Measurements from ENCODE around the gene EGR1. TPM values are rescaled to one million over a fixed set of nuclear protein-coding genes. Genes with fewer than 3 reads are reported as not detected.
"Not testable (repeated sequence)": the region's sequence is repeated elsewhere in the genome, so short reads cannot be mapped to it uniquely, and the experiment has no call there.

Gene EGR1
- total RNA-seq, 1 donor from 2014 or later = 64.4 TPM

GRCh38 chr5:138502521-138502920, 37.2 kb downstream of the EGR1 start:
- no peaks in the 10 kb centered on the region for H3K9me3 Mint-ChIP-seq
- H3K36me3 Mint-ChIP-seq = peaks cover 3% of the 10 kb centered on the region
- no peak for TF ChIP-seq CTCF (conservative IDR thresholded peaks at IDR 0.05)
- H3K27me3 Mint-ChIP-seq = no peaks in the 10 kb centered on the region
- H3K4me1 Mint-ChIP-seq (ENCODE audit: unreplicated experiment) = peaks cover 6% of the 10 kb centered on the region
- no peak overlapping the region for H3K27ac Mint-ChIP-seq
- H3K4me3 Mint-ChIP-seq = no peak overlapping the region
- DNase-seq (ENCODE audit: extremely low spot score, unreplicated experiment) = no peak

DNA sequence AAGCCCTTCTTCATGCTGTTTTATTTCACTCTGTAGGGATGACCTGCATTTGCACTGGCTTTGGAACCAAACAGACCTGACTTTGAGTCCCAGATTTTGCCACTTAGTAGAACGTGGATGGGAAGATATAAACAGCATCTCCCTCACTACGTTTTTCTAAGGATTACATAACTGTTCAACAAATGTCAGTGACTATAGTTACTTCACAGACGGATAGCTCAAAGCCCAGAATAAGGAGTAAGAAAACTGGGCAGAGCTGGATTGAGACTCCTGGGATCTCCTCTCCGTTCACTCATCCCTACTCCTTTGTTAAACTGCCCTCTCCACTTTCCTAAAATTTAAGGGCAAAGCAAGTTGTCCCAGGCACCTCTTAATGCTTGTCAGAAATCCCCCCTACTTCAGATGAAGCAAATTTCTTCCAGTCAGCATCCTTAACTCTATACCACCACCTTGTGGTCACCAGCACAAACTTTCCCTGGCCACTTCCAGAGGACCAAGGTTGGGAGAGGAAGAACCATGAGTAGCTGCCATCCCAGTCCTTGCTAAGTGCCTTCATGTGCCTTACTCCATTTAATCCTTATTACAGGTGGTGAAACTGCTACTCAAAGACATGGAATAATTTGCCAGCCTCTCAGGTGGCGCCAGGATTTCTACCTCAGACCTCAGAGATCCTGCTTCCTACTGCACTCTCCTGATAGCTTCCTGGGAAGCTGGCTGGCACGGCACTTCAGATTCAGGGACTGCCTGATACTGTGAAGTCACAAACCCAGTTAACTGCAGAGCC, 38.4 kb downstream of the EGR1 start:
- TF ChIP-seq CTCF (conservative IDR thresholded peaks at IDR 0.05) = peak; percentile 84
- peak overlapping the region; percentile 6 for H3K27ac Mint-ChIP-seq
- H3K4me1 Mint-ChIP-seq (ENCODE audit: unreplicated experiment) = peaks cover 6% of the 10 kb centered on the region
- H3K27me3 Mint-ChIP-seq = no peaks in the 10 kb centered on the region
- H3K4me3 Mint-ChIP-seq = no peak overlapping the region
- DNase-seq (ENCODE audit: extremely low spot score, unreplicated experiment) = no peak
- H3K9me3 Mint-ChIP-seq = no peaks in the 10 kb centered on the region
- H3K36me3 Mint-ChIP-seq = peaks cover 5% of the 10 kb centered on the region

DNA sequence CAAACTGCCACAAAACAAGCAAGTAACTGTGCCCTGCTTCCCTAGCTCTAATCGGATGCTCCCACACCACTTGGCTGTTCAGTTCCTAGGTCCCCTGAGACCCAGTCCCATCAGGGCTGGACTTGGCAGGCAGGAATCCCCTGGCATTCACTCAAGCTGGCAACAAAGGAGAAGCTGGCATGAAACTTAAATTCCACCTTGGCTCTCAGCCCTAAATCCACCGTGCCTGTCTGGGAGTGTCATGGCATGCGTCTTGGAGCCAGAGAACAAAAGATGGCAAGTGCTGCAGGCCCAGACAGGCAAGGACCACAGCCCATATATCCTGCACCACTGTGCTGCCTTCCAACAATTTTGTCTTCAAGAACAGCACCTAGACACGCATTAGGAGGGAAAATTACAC, 39.5 kb downstream of the EGR1 start:
- peak overlapping the region; percentile 59 for H3K27ac Mint-ChIP-seq
- H3K27me3 Mint-ChIP-seq = no peaks in the 10 kb centered on the region
- no peak for DNase-seq (ENCODE audit: extremely low spot score, unreplicated experiment)
- H3K9me3 Mint-ChIP-seq = no peaks in the 10 kb centered on the region
- peaks cover 12% of the 10 kb centered on the region for H3K36me3 Mint-ChIP-seq
- no peak overlapping the region for H3K4me3 Mint-ChIP-seq
- H3K4me1 Mint-ChIP-seq (ENCODE audit: unreplicated experiment) = peaks cover 6% of the 10 kb centered on the region
- no peak for TF ChIP-seq CTCF (conservative IDR thresholded peaks at IDR 0.05)

DNA sequence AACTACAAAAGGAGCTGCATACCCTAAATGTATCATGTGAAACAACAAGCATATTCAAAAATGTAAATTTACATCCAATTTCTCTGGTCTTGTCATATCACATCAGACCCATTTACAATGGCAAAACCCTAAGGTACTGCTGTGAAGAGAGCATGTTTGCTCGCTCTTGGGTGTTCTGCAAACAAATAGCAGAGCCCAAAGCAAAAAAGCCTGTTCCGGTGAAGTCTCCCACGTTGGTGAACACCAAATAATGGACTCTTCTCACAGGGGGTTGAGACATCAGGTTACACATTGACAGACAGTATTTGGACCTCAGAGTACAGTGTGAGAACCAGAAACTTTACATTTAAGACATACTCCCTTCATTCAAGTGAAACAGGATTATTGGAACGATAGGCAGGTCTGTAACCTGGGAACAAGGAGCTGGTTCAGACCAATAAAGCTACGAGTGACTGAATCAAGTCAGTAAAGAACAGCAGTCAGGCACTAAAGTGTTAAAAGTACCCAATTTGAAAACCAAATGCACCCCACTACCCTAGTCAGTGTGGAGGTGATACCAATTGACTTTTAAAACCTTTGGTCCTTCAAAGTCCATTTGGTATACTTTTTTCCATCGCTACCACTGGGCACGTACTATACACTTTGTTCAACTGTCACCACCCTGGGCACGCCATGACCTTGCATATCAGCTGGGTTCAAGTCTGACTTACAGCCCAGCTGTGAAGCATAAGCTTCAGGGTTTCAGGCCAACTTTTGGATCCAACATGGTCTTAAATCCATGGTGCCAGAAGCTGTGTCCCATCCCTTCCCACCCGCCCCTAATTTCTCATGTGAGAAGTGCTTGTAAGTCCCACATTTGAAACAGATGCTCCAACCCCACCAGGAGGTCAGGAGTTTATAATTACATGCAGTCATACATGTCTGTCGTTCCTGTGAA, 41.4 kb downstream of the EGR1 start:
- peaks cover 21% of the 10 kb centered on the region for H3K36me3 Mint-ChIP-seq
- H3K27ac Mint-ChIP-seq = no peak overlapping the region
- no peak for DNase-seq (ENCODE audit: extremely low spot score, unreplicated experiment)
- H3K4me1 Mint-ChIP-seq (ENCODE audit: unreplicated experiment) = peaks cover 6% of the 10 kb centered on the region
- H3K27me3 Mint-ChIP-seq = no peaks in the 10 kb centered on the region
- H3K4me3 Mint-ChIP-seq = no peak overlapping the region
- no peaks in the 10 kb centered on the region for H3K9me3 Mint-ChIP-seq
- TF ChIP-seq CTCF (conservative IDR thresholded peaks at IDR 0.05) = no peak

GRCh38 chr5:138507485-138507884, 42.2 kb downstream of the EGR1 start:
- H3K4me1 Mint-ChIP-seq (ENCODE audit: unreplicated experiment); H3K4me3 Mint-ChIP-seq; H3K27me3 Mint-ChIP-seq; DNase-seq (ENCODE audit: extremely low spot score, unreplicated experiment); H3K27ac Mint-ChIP-seq; H3K9me3 Mint-ChIP-seq: not testable (repeated sequence)
- peaks cover 21% of the 10 kb centered on the region for H3K36me3 Mint-ChIP-seq

GRCh38 chr5:138508958-138509357, 43.7 kb downstream of the EGR1 start:
- no peaks in the 10 kb centered on the region for H3K27me3 Mint-ChIP-seq
- peak overlapping the region; percentile 82 for H3K27ac Mint-ChIP-seq
- peaks cover under 1% of the 10 kb centered on the region for H3K4me1 Mint-ChIP-seq (ENCODE audit: unreplicated experiment)
- TF ChIP-seq CTCF (conservative IDR thresholded peaks at IDR 0.05) = no peak
- no peak for DNase-seq (ENCODE audit: extremely low spot score, unreplicated experiment)
- no peaks in the 10 kb centered on the region for H3K9me3 Mint-ChIP-seq
- H3K36me3 Mint-ChIP-seq = peaks cover 23% of the 10 kb centered on the region
- no peak overlapping the region for H3K4me3 Mint-ChIP-seq
